B cell (primary cell): ENCODE measurements around the gene RHOG. TPM values are rescaled to one million over a fixed set of nuclear protein-coding genes. Genes with fewer than 3 reads are reported as not detected.

ENCODE experiments used
- ATAC-seq: fragments of 200-7000 bp; cut with Tn5 transposase; one replicate; pipeline ENCODE4 v1.10.0; 2021; ENCODE audit warnings: low read depth, mild to moderate bottlenecking, moderate number of reproducible peaks, moderate library complexity
- CTCF ChIA-PET: fragments of 350-600 bp; sonication (Branson Sonifier 250); formaldehyde crosslinking; loops from one replicate; lab custom pipeline; 2021; ENCODE audit warnings: antibody characterized with exemption, inconsistent platforms; lab: Charles Lee
- POLR2A ChIA-PET: fragments of 350-600 bp; sonication (Branson Sonifier 250); formaldehyde crosslinking; loops from one replicate; lab custom pipeline; 2021; ENCODE audit warnings: antibody characterized with exemption; lab: Charles Lee
- DNase-seq: peaks from one replicate; pipeline ENCODE4 v3.0.0; 2013
- H2AFZ ChIP-seq: 2 replicates; pipeline ENCODE4 v1.6.1; 2012; ENCODE audit warnings: mild to moderate bottlenecking, low read depth, low read length; ENCODE audit not compliant: insufficient read depth, poor library complexity, severe bottlenecking
- H3K27ac ChIP-seq, 2 donors: 1 replicate in 1 of 2; 2 replicates in 1 of 2; pipeline ENCODE4 v1.5.1; 2012 to 2013; ENCODE audit warnings: low read length in 2 of 2, mild to moderate bottlenecking in 2 of 2, moderate library complexity in 1 of 2
- H3K27me3 ChIP-seq, 4 experiments: fragments of 200-600 bp in 1 of 4; sonication (generic) in 1 of 4; replicated peaks in 1 of 4; 1 replicate in 2 of 4; 2 replicates in 2 of 4; pipeline versions ENCODE4 v1.6.1 to v1.7.0; 2013 to 2016; ENCODE audit warnings: low read length in 3 of 4, mild to moderate bottlenecking in 2 of 4, mixed read lengths in 1 of 4, moderate library complexity in 1 of 4; ENCODE audit not compliant: insufficient read depth in 4 of 4, control insufficient read depth in 3 of 4; ENCODE audit errors: control extremely low read depth in 1 of 4
- H3K36me3 ChIP-seq, 2 experiments: replicated peaks in 1 of 2; 1 replicate in 1 of 2; 2 replicates in 1 of 2; pipeline versions ENCODE4 v1.6.1 to v1.7.1; 2013; ENCODE audit warnings: low read length in 1 of 2; ENCODE audit not compliant: insufficient read depth in 2 of 2, control insufficient read depth in 1 of 2; ENCODE audit errors: control extremely low read depth in 1 of 2, extremely low read depth in 1 of 2
- H3K4me1 ChIP-seq, 2 donors: fragments of 200-600 bp in 1 of 2; sonication (generic) in 1 of 2; 1 replicate in 1 of 2; 2 replicates in 1 of 2; pipeline versions ENCODE4 v1.5.1 to v1.6.1; 2013 to 2017; ENCODE audit warnings: low read length in 2 of 2; ENCODE audit not compliant: control insufficient read depth in 2 of 2, insufficient read depth in 2 of 2
- H3K4me2 ChIP-seq: replicated peaks from 2 replicates; pipeline ENCODE3; 2012; ENCODE audit warnings: mild to moderate bottlenecking, low read depth, low read length; ENCODE audit not compliant: poor library complexity, severe bottlenecking
- H3K4me3 ChIP-seq, 5 experiments: fragments of 200-600 bp in 1 of 5; sonication (generic) in 1 of 5; 1 replicate in 3 of 5; 2 replicates in 2 of 5; pipeline versions ENCODE4 v1.5.1 to v1.7.0; 2011 to 2016; ENCODE audit warnings: low read length in 4 of 5, mild to moderate bottlenecking in 4 of 5, low read depth in 2 of 5, control low read depth in 1 of 5, moderate library complexity in 1 of 5; ENCODE audit not compliant: insufficient read depth in 1 of 5; ENCODE audit errors: control extremely low read depth in 1 of 5, extremely low read depth in 1 of 5
- H3K79me2 ChIP-seq: fragments of 200-600 bp; sonication (generic); one replicate; pipeline ENCODE4 v1.6.0; 2016; ENCODE audit warnings: low read length; ENCODE audit not compliant: control insufficient read depth, insufficient read depth
- H3K9ac ChIP-seq: fragments of 200-600 bp; sonication (generic); 2 replicates; pipeline ENCODE4 v1.6.1; 2017; ENCODE audit warnings: mild to moderate bottlenecking, low read length, moderate library complexity
- H3K9me3 ChIP-seq, 3 donors: one replicate each; pipeline versions ENCODE4 v1.6.1 to v1.7.1; 2013; ENCODE audit warnings: low read length in 2 of 3; ENCODE audit not compliant: control insufficient read depth in 2 of 3, insufficient read depth in 1 of 3; ENCODE audit errors: control extremely low read depth in 1 of 3
- H4K20me1 ChIP-seq: 2 replicates; pipeline ENCODE4 v1.6.0; 2012; ENCODE audit warnings: mild to moderate bottlenecking, low read length; ENCODE audit not compliant: insufficient read depth, control insufficient read depth, poor library complexity, severe bottlenecking
- H3K27ac Mint-ChIP-seq: one replicate; pipeline ENCODE4 v1.8.0; 2021; ENCODE audit warnings: mixed read lengths
- H3K27me3 Mint-ChIP-seq: one replicate; pipeline ENCODE4 v1.8.0; 2021; ENCODE audit warnings: mixed read lengths
- H3K4me1 Mint-ChIP-seq: one replicate; pipeline ENCODE4 v1.8.0; 2021; ENCODE audit warnings: mixed read lengths
- H3K4me3 Mint-ChIP-seq: one replicate; pipeline ENCODE4 v1.8.0; 2021; ENCODE audit warnings: mixed read lengths
- H3K9me3 Mint-ChIP-seq: one replicate; pipeline ENCODE4 v1.8.0; 2022; ENCODE audit warnings: mixed read lengths; ENCODE audit not compliant: insufficient read depth
- EZH2 ChIP-seq: IDR thresholded peaks from 2 replicates; pipeline ENCODE4 v1.6.1; 2012; ENCODE audit warnings: borderline replicate concordance, low read depth, mild to moderate bottlenecking, moderate library complexity, low read length; ENCODE audit not compliant: insufficient read depth, poor library complexity, severe bottlenecking
- WGBS: methylation state at CpG from one replicate; pipeline ENCODE4 v1.1.5; 2013; ENCODE audit warnings: missing lambda C conversion rate; ENCODE audit not compliant: insufficient coverage; 5-methylcytosine and 5-hydroxymethylcytosine counted together
- intact Hi-C: fragments of 100-400 bp; cut with micrococcal nuclease; formaldehyde crosslinking; loops from one replicate; pipeline ENCODE4 v1.10.0; 2022
- polyA plus RNA-seq: library from polyadenylated mRNA; depleted of rRNA; stranded (reverse); fragments of >200 nt; gene quantifications from 2 replicates; pipeline ENCODE4 v1.2.3, GENCODE V29; 2012
- total RNA-seq, 2 donors: library from RNA; stranded (reverse); fragments of 120-200 nt in 1 of 2; gene quantifications; 1 replicate in 1 of 2; 2 replicates in 1 of 2; pipeline versions ENCODE4 v1.2.3 to v1.2.4, GENCODE V29; 2013 to 2022
- TF ChIP-seq, protein P1 (sequence below): fragments of 200-600 bp; IDR thresholded peaks from one replicate; pipeline ENCODE4 v1.8.0; 2022; ENCODE audit warnings: antibody characterized with exemption, mild to moderate bottlenecking

RHOG gene
- total and polyA plus RNA-seq, 2 donors (not counting 1 experiment from before 2014, with no cell fraction given), result 102 to 141 TPM

DNA sequence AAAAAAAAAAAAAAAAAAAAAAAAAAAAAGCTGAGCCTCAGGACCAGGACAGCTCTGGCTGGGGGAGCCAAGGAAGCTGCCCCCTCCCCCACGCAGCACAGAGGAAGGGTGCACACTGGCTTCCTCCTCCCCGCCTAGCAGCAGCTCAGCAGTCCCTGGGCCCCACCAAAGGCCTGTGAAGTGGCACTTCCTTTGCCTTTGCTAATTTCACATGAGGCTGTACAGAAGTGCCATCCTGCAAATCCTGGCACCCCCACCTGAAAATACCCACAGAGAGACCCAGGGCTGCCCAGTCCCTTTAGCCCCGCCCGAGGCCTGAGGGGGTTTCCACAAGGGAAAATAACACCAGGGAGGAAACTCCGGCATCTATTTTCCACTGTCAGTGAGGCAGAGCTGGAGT, 3.9 kb downstream of the RHOG start:
- ATAC-seq (no peak), DNase-seq (peak; percentile 44)
- H3K4me1 ChIP-seq, result peaks cover 77 to 87% of the 10 kb centered on the region in 2 donors
- TF ChIP-seq, protein P1, sequence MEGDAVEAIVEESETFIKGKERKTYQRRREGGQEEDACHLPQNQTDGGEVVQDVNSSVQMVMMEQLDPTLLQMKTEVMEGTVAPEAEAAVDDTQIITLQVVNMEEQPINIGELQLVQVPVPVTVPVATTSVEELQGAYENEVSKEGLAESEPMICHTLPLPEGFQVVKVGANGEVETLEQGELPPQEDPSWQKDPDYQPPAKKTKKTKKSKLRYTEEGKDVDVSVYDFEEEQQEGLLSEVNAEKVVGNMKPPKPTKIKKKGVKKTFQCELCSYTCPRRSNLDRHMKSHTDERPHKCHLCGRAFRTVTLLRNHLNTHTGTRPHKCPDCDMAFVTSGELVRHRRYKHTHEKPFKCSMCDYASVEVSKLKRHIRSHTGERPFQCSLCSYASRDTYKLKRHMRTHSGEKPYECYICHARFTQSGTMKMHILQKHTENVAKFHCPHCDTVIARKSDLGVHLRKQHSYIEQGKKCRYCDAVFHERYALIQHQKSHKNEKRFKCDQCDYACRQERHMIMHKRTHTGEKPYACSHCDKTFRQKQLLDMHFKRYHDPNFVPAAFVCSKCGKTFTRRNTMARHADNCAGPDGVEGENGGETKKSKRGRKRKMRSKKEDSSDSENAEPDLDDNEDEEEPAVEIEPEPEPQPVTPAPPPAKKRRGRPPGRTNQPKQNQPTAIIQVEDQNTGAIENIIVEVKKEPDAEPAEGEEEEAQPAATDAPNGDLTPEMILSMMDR, result no peak
- no peak for TF ChIP-seq EZH2
- no peak overlapping the region for H2AFZ ChIP-seq
- H3K4me3 ChIP-seq, result peak overlapping the region; percentile 1 to 97 (median 17)
- Mint-ChIP-seq H3K4me1 (peaks cover 84% of the 10 kb centered on the region), H3K27me3 (no peaks in the 10 kb centered on the region), H3K27ac (peak overlapping the region; percentile 89), H3K4me3 (peak overlapping the region; percentile 97), H3K9me3 (no peaks in the 10 kb centered on the region)
- H3K27me3 ChIP-seq, result no peaks in the 10 kb centered on the region
- 0% methylated on average over 2 of the region's 5 CpGs for WGBS
- H3K9ac ChIP-seq, result peak overlapping the region; percentile 88
- peaks cover 4 to 15% of the 10 kb centered on the region in 2 experiments for H3K36me3 ChIP-seq
- peaks cover 80% of the 10 kb centered on the region for H4K20me1 ChIP-seq
- CTCF ChIA-PET, result interaction anchor here (1.8 to 28.7 kb wide), 6 partner anchors 12 to 233 kb away, joined by 5 to 819 read pairs (median 46); partner anchors contain the start of genes PGAP2 and STIM1
- H3K4me2 ChIP-seq, result peak overlapping the region; percentile 98
- no peaks in the 10 kb centered on the region for H3K9me3 ChIP-seq
- H3K27ac ChIP-seq, result peak overlapping the region; percentile 89 to 98
- peaks cover 88% of the 10 kb centered on the region for H3K79me2 ChIP-seq
- intact Hi-C loops, result no loop called here
- POLR2A ChIA-PET, result interaction anchor here (0.6 to 2.7 kb wide), 4 partner anchors 17 to 258 kb away, joined by 3 to 17 read pairs (median 6); partner anchors contain the start of gene STIM1

DNA sequence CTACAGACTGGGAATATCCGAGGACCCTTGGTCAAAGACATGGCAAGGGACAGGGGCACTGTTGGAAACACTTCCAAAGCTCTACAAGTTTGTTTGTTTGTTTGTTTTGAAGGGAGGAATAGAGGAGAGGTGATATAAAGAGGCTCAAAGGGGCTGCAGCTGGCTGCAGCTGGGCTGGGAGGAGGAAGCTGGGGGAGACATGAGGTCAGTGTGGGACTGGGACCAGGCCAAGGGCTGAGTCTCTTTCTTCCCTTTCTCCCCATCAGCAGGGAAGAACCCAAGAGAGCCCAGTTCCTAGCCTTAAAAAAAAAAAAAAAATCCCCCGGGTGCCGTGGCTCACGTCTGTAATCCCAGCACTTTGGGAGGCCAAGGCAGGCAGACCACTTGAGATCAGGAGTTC, 5.0 kb downstream of the RHOG start:
- peak overlapping the region; percentile 66 for H3K4me3 Mint-ChIP-seq
- Histone ChIP-seq H3K27me3 (no peaks in the 10 kb centered on the region), H3K79me2 (peaks cover 100% of the 10 kb centered on the region), H3K36me3 (peaks cover 4 to 27% of the 10 kb centered on the region in 2 experiments), H3K4me3 (peak overlapping the region in 1 of 5 experiments; percentile 53), H3K4me2 (peak overlapping the region; percentile 98), H3K9me3 (no peaks in the 10 kb centered on the region), H2AFZ (no peak overlapping the region), H4K20me1 (peaks cover 91% of the 10 kb centered on the region), H3K9ac (no peak overlapping the region), H3K27ac (peak overlapping the region in 1 of 2 donors; percentile 16), H3K4me1 (peaks cover 86 to 95% of the 10 kb centered on the region in 2 donors)
- TF ChIP-seq, protein P1, result no peak
- no peak for TF ChIP-seq EZH2
- H3K27me3 Mint-ChIP-seq, result no peaks in the 10 kb centered on the region
- H3K4me1 Mint-ChIP-seq, result peaks cover 89% of the 10 kb centered on the region
- CTCF ChIA-PET, result interaction anchor here (0.6 to 28.7 kb wide), 8 partner anchors 8 to 237 kb away, joined by 3 to 662 read pairs (median 5); partner anchors contain the start of genes PGAP2 and STIM1
- ATAC-seq (no peak), DNase-seq (no peak)
- no peaks in the 10 kb centered on the region for H3K9me3 Mint-ChIP-seq
- peak overlapping the region; percentile 60 for H3K27ac Mint-ChIP-seq
- intact Hi-C loops, result no loop called here
- POLR2A ChIA-PET, result interaction anchor here (0.7 kb wide), 2 partner anchors 17 to 39 kb away, joined by 4 read pairs; no protein-coding TSS in a partner anchor
- WGBS, result 92% methylated on average over 1 of the region's 4 CpGs
